Upper lobe of left lung (tissue), 4 donors: ENCODE data around the gene OSCP1.

Source experiments
- CTCF ChIP-seq, 6 experiments: fragments of 450-650 bp in 4 of 6; fragments of 200-600 bp in 2 of 6; sonication (generic) in 2 of 6; IDR thresholded peaks; one replicate each; pipeline ENCODE4 v1.5.1; 2016 to 2019; ENCODE audit warnings: antibody characterized with exemption in 6 of 6
- EP300 ChIP-seq, 4 donors: sonication (generic); formaldehyde crosslinking; IDR thresholded peaks; one replicate each; pipeline ENCODE4 v1.5.1; 2017; ENCODE audit warnings: antibody characterized with exemption in 4 of 4, control low read depth in 2 of 4
- POLR2A ChIP-seq, 4 donors: fragments of 450-650 bp; IDR thresholded peaks; one replicate each; pipeline ENCODE4 v1.5.1; 2016 to 2017; ENCODE audit warnings: antibody characterized with exemption in 4 of 4, mild to moderate bottlenecking in 2 of 4
- POLR2AphosphoS5 ChIP-seq, 2 donors: sonication (generic); formaldehyde crosslinking; IDR thresholded peaks; one replicate each; pipeline ENCODE4 v1.5.1; 2017; ENCODE audit warnings: antibody characterized with exemption in 2 of 2

- TF ChIP-seq CTCF (IDR thresholded peaks at IDR 0.05) (no peak), POLR2AphosphoS5 (IDR thresholded peaks at IDR 0.05) (no peak), EP300 (IDR thresholded peaks at IDR 0.05) (no peak), POLR2A (IDR thresholded peaks at IDR 0.05) (no peak)
Observed at GRCh38 chr1:36453600-36454388, 3.5 kb upstream of the OSCP1 start.
